ENCODE results near the gene RPS14. TPM values are rescaled to one million over a fixed set of nuclear protein-coding genes. Genes with fewer than 3 reads are reported as not detected.

Gene RPS14
- total RNA-seq, 4 donors from 2014 or later = 1,684 to 3,537 (median 3,314) TPM

- Histone ChIP-seq H3K4me1 (peaks cover 24% of the 10 kb centered on the region), H3K4me3 (no peak overlapping the region), H3K9me3 (no peaks in the 10 kb centered on the region), H3K27me3 (no peaks in the 10 kb centered on the region), H3K36me3 (peaks cover 51% of the 10 kb centered on the region), H3K27ac (no peak overlapping the region)
- WGBS = 74% methylated on average over 15 of the region's 15 CpGs
- no peak for TF ChIP-seq EP300 (IDR thresholded peaks at IDR 0.05)
- DNase-seq (ENCODE audit: low spot score in 2 of 2) = no peak
These were observed 6.1 kb downstream of the RPS14 start for GRCh38 chr5:150443242-150444075.

GRCh38 chr5:150442699-150443080, 6.8 kb downstream of the RPS14 start:
- Histone ChIP-seq H3K9me3 (no peaks in the 10 kb centered on the region), H3K4me1 (peaks cover 16% of the 10 kb centered on the region), H3K27ac (no peak overlapping the region), H3K36me3 (peaks cover 50% of the 10 kb centered on the region), H3K27me3 (no peaks in the 10 kb centered on the region), H3K4me3 (no peak overlapping the region)
- WGBS = 85% methylated on average over 6 of the region's 6 CpGs
- DNase-seq (ENCODE audit: low spot score in 2 of 2) = no peak
- TF ChIP-seq POLR2A (IDR thresholded peaks at IDR 0.05) = no peak
- no peak for TF ChIP-seq POLR2AphosphoS5 (IDR thresholded peaks at IDR 0.05)
- no peak for TF ChIP-seq EP300 (IDR thresholded peaks at IDR 0.05)
- TF ChIP-seq, protein P1, sequence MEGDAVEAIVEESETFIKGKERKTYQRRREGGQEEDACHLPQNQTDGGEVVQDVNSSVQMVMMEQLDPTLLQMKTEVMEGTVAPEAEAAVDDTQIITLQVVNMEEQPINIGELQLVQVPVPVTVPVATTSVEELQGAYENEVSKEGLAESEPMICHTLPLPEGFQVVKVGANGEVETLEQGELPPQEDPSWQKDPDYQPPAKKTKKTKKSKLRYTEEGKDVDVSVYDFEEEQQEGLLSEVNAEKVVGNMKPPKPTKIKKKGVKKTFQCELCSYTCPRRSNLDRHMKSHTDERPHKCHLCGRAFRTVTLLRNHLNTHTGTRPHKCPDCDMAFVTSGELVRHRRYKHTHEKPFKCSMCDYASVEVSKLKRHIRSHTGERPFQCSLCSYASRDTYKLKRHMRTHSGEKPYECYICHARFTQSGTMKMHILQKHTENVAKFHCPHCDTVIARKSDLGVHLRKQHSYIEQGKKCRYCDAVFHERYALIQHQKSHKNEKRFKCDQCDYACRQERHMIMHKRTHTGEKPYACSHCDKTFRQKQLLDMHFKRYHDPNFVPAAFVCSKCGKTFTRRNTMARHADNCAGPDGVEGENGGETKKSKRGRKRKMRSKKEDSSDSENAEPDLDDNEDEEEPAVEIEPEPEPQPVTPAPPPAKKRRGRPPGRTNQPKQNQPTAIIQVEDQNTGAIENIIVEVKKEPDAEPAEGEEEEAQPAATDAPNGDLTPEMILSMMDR (IDR thresholded peaks at IDR 0.05) = no peak

DNA sequence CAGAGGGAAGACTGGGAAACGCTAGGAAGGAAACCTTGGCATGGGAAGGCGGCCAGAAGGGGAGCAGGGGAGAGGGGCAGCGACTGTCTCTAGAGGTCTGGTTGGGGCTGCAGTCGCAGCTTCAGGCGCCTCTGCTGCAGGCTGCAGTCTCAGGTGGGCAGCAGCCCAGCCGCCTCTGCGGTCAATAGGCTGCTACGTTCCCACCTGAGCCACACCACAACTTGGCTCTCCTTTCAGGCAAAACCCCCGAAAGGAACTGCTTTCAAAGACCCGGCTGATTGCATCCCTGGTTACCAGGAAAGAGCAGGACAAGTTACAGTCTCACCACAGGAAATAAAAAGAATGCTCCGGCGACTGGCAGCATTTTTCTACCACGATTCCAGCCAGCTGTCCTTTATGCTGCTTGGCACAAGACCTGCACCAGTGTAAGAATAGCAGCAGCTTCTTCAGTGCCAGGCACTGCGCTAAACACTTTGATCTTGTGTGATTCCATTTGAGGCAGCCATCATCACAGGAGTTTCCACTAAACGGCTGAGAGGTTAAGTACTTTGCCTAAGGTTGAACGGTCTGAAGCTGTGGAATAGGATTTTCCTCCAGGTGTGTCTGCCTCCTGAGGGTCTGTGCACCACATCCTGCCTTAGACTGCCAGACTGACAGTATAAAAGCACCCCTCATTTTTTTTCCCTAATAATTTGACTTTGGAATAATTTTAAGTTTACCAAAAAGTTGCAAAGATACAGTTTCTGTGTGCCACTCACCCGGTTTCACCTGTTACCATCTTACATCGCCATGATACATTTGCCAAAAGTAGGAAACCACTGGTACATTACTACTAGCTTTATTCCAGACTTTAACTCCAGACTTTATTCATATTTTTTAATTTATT, 7.5 kb downstream of the RPS14 start:
- Histone ChIP-seq H3K36me3 (peaks cover 44% of the 10 kb centered on the region), H3K27me3 (no peaks in the 10 kb centered on the region), H3K9me3 (no peaks in the 10 kb centered on the region), H3K4me3 (no peak overlapping the region), H3K4me1 (peaks cover 10% of the 10 kb centered on the region), H3K27ac (no peak overlapping the region)
- TF ChIP-seq POLR2AphosphoS5 (IDR thresholded peaks at IDR 0.05) (no peak), EP300 (IDR thresholded peaks at IDR 0.05) (no peak), POLR2A (IDR thresholded peaks at IDR 0.05) (no peak)
- TF ChIP-seq, protein P1 (IDR thresholded peaks at IDR 0.05) = no peak
- 47% methylated on average over 18 of the region's 18 CpGs for WGBS
- no peak for DNase-seq (ENCODE audit: low spot score in 2 of 2)

DNA sequence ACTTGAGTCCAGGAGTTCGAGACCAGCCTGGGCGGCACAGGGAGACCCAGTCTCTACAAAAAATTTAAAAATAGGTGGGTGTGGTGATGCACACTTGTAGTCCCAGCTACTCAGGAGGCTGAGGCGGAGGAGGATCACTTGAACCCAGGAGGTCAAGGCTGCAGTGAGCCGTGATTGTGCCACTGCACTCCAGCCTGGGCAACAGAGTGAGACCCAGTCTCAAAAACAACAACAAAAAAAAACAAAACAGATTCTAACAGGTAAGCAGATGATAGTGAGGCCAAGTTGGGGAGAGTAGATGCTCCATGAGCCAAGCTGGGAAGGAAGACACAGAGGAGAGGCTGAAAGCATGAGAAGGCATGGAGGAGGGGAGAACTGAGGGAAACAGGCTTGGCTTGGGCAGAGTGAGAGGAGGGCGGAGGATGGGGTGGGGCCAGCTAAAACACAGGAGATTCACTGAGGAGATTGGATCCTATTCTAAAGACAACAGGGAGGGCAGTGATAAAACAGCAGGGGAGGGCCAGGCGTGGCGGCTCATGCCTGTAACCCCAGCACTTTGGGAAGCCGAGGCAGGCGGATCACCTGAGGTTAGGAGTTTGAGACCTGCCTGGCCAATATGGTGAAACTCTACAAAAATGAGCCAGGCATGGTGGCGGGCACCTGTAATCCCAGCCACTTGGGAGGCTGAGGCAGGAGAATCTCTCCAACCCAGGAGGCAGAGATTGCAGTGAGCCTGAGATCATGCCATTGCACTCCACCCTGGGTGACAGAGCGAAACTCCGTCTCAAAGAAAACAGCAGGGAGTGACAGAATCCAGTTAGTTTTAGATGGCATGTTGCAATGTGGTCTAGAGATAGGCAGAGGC, 8.4 kb downstream of the RPS14 start:
- no peaks in the 10 kb centered on the region for H3K27me3 ChIP-seq
- no peaks in the 10 kb centered on the region for H3K9me3 ChIP-seq
- peaks cover 35% of the 10 kb centered on the region for H3K36me3 ChIP-seq
- DNase-seq (ENCODE audit: low spot score in 2 of 2) = no peak
- no peak overlapping the region for H3K27ac ChIP-seq
- no peak overlapping the region for H3K4me3 ChIP-seq
- TF ChIP-seq POLR2A (IDR thresholded peaks at IDR 0.05) (no peak), EP300 (IDR thresholded peaks at IDR 0.05) (no peak)
- TF ChIP-seq, protein P1 (IDR thresholded peaks at IDR 0.05) = no peak
- WGBS = 86% methylated on average over 12 of the region's 12 CpGs
- peaks cover 2% of the 10 kb centered on the region for H3K4me1 ChIP-seq

DNA sequence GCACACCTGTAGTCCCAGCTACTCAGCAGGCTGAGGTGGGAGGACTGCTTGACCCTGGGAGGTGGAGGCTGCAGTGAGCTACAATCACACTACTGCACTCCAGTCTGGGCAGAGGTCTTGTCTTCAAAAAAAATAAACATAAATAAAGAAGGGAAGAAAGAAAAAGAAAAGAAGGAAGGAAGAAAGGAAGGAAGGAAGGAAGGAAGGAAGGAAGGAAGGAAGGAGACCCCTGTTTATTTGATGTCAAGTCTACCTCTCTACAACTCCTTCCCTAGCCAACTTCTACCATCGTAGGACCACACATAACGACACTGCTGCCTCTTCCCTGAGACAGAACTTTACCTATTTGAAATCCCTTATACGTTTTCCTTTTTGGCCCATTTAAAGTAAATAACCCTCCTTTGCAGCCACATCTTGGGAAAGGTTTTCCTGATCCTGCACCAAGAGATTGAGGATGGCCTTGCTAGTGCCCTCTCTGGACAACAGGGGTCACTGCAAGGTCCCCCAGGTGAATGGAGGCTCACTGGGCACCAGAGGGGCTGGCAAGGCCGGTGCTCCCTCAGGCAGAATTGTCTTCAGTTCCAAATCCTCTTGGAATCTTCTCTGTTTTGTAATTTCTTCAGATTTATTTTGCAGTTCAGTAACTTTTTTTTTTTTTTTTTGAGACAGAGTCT, 10.5 kb downstream of the RPS14 start:
- Histone ChIP-seq H3K4me1 (no peaks in the 10 kb centered on the region), H3K27me3 (no peaks in the 10 kb centered on the region), H3K27ac (no peak overlapping the region), H3K4me3 (no peak overlapping the region), H3K9me3 (no peaks in the 10 kb centered on the region), H3K36me3 (peaks cover 14% of the 10 kb centered on the region)
- WGBS = 61% methylated on average over 4 of the region's 4 CpGs
- TF ChIP-seq, protein P1 (IDR thresholded peaks at IDR 0.05) = peak; percentile 24 to 51
- TF ChIP-seq EP300 (IDR thresholded peaks at IDR 0.05) (no peak), POLR2A (IDR thresholded peaks at IDR 0.05) (no peak)
- DNase-seq (ENCODE audit: low spot score in 2 of 2) = no peak
